AG09309 (cell line): ENCODE measurements around the gene TTLL7.

Experiments
- DNase-seq: peaks from one replicate; pipeline ENCODE4 v3.0.0-alpha.2; 2010; ENCODE audit warnings: low read depth
- H3K4me3 ChIP-seq: 2 replicates; pipeline ENCODE4 v1.5.1; 2011; ENCODE audit warnings: mild to moderate bottlenecking, low read depth, low read length, moderate library complexity; ENCODE audit not compliant: control insufficient read depth
- TF ChIP-seq, protein P1 (sequence below): IDR thresholded peaks from 2 replicates; pipeline ENCODE4 v1.5.1; 2011; ENCODE audit warnings: mild to moderate bottlenecking, low read depth, low read length, inconsistent platforms; ENCODE audit not compliant: insufficient read depth, control insufficient read depth; ENCODE audit errors: missing control alignments

Gene TTLL7

DNA sequence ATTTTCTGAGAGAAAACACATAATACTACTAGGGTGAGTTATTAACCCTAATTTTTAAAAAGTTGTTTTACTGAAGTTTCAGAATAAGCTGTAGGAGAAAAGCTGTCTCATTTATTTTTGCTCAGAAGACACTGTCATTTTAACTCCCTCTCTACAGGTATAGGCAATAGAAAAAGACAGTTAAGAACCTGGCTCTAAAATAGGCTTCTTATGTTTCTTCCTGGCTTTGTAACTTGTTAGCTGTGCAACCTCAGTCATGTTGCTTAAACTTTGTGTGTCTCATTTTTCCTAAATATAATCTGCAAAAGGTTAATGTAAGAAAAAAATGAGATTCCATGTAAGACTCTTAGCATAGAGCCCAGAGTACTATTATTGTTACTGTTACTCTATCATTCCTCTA, 64.4 kb downstream of the TTLL7 start:
- TF ChIP-seq, protein P1, sequence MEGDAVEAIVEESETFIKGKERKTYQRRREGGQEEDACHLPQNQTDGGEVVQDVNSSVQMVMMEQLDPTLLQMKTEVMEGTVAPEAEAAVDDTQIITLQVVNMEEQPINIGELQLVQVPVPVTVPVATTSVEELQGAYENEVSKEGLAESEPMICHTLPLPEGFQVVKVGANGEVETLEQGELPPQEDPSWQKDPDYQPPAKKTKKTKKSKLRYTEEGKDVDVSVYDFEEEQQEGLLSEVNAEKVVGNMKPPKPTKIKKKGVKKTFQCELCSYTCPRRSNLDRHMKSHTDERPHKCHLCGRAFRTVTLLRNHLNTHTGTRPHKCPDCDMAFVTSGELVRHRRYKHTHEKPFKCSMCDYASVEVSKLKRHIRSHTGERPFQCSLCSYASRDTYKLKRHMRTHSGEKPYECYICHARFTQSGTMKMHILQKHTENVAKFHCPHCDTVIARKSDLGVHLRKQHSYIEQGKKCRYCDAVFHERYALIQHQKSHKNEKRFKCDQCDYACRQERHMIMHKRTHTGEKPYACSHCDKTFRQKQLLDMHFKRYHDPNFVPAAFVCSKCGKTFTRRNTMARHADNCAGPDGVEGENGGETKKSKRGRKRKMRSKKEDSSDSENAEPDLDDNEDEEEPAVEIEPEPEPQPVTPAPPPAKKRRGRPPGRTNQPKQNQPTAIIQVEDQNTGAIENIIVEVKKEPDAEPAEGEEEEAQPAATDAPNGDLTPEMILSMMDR, result no peak
- H3K4me3 ChIP-seq, result no peak overlapping the region
- no peak for DNase-seq

DNA sequence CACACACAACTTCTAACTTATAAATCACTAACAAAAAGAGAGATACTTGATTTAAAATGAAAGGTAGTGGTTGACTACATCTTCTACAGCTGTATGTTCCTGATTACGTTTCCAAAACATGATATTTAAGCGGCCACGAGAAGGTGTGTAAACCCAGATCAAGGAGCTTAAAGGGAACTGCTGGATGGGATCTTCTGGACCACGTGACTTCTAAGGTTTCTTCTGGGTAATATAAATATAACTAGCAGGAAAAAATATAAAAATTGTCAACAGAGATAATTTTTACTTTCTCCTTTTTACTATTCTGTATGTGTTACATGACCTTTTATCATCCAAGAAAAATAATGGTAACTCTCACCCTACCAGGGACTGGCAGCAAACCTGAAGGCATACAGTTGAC, 66.2 kb downstream of the TTLL7 start:
- no peak for DNase-seq
- H3K4me3 ChIP-seq, result no peak overlapping the region
- TF ChIP-seq, protein P1, result no peak

DNA sequence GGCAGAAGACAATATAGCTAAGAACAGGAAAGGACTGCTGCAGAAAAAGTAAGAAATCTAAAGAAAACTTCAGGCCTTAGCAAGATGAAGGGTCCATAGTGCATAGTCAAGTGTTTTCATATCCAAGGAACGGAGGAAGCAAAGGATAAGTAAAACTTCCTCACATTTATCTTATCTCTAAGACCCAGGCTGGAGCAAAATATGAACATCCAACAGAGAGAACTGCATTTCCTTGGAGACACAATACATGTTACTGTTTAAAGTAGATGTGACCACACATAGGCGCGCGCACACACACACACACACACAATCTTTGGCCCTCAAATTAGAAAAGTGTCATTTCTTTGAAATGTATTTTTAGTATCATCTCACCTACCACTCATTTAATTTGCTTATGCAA, 66.7 kb downstream of the TTLL7 start:
- TF ChIP-seq, protein P1, result no peak
- no peak for DNase-seq
- no peak overlapping the region for H3K4me3 ChIP-seq

DNA sequence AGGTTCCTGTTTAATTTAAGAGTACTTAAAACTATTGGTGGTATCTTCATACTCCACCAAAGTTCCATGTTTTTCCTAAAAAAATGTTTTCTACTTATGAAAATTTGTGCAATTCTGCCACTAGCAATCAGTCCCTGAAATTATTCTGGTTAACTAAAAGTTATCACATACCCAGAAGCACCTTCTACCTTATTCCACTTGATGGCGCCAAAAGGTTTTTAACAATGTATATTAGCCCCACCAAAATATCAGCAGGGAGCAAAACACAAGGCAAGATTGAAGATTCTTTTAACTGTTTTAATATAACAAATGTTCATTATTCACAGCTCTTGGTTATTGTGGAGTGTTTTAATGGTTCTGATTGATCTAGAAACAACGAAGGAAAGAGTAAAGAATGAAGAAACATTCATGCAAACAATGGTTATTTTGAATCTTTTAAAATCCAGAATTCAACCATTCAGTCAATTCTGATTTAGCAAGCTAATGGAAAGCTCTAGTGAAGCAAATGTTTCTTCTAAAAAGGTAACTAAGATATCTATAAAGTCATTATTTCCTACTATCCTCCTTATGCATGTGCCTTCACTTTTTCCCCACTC, 67.2 kb downstream of the TTLL7 start:
- TF ChIP-seq, protein P1, result peak; percentile 71
- DNase-seq, result no peak
- H3K4me3 ChIP-seq, result no peak overlapping the region

DNA sequence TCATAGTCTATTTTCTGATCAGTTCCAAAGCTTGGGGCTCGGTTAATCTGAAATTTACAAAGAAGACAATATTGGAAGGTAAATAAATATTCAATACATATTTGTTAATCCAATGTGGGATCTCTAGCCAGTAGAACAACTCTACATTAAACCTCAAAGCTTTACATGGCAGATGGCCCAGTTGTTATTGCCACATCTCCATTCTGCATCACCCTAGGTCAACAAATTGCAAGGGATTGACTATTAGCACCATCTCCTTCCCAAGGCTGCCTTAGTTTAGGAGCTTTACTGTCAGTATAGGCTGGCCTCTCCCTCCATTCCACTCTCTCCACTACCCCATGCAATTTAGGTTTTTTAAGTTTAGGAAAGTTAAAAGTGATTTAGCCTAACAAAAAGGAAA, 69.7 kb downstream of the TTLL7 start:
- no peak for DNase-seq
- TF ChIP-seq, protein P1, result no peak
- no peak overlapping the region for H3K4me3 ChIP-seq

DNA sequence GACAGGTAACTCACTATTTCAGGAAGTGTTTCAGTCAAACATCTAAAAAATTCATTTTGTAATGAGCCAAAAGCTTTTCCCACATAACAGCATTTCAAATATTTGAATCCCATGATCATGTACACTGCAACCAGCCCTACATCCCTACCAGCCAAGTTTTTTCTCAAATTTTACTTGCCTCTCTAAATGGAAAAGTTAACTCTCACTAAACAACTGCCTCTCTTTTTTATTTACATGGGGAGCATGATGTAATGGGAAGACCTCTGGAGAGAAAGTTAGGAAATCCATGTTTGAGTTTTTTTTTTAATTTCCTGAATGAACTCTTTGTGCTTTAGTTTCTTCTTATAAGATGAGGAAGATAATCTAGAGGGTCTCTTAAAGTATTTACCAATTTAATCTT, 70.5 kb downstream of the TTLL7 start:
- TF ChIP-seq, protein P1, result no peak
- no peak overlapping the region for H3K4me3 ChIP-seq
- DNase-seq, result no peak

DNA sequence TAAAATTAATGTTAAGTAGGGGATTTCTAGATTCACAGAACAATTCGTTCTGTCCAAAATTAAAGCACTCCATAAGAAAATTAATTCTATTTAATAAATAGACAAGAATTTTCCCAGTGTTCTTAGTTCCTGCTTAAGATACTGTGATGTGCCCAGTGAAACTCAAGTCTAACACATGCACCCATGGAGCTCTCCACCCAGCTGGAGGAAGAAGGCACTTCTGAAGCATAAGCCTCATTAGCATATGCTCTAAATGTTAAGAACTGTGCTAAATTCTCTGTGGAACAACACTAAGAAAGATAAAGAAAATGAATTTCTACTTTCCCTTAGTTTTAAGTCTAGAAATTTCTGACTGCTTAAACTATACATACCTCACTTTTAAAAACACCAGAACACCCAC, 71.2 kb downstream of the TTLL7 start:
- H3K4me3 ChIP-seq, result no peak overlapping the region
- no peak for DNase-seq
- TF ChIP-seq, protein P1, result no peak
